SK-N-SH (cell line): ENCODE data around the gene ZMIZ1. TPM values are rescaled to one million over a fixed set of nuclear protein-coding genes. Genes with fewer than 3 reads are reported as not detected.
A peak's percentile ranks its signal among the peaks of the same experiment; 100 is the strongest.

Experiments
- CTCF ChIA-PET: fragments of 300-600, 350-600 bp; formaldehyde crosslinking; extraction: SDS; loops from one replicate; lab custom pipeline; 2021; lab: Yijun Ruan, JAX
- POLR2A ChIA-PET: fragments of 350-600 bp; sonication (Branson Sonifier 250); formaldehyde crosslinking; extraction: SDS; loops from one replicate; lab custom pipeline; 2020; ENCODE audit warnings: antibody characterized with exemption, inconsistent platforms; lab: Yijun Ruan, JAX
- DNase-seq: peaks from one replicate; pipeline ENCODE4 v3.0.0; 2012
- H2AFZ ChIP-seq: fragments of 200-600 bp; sonication (generic); 2 replicates; pipeline ENCODE4 v1.8.1; 2016; ENCODE audit warnings: antibody characterized with exemption, mild to moderate bottlenecking, low read depth
- H3F3A ChIP-seq: fragments of 200-600 bp; sonication (generic); replicated peaks from 2 replicates; pipeline ENCODE3; 2016; ENCODE audit warnings: antibody characterized with exemption, mild to moderate bottlenecking; ENCODE audit not compliant: insufficient read depth
- H3K27ac ChIP-seq, 2 experiments: fragments of 200-500 bp in 1 of 2; fragments of 200-600 bp in 1 of 2; sonication (Bioruptor generic) in 1 of 2; sonication (generic), shearing (Covaris generic) in 1 of 2; 2 replicates each; pipeline versions ENCODE4 v1.5.1 to v1.6.1; 2014 to 2016; ENCODE audit warnings: low read depth in 2 of 2, inconsistent platforms in 1 of 2, low read length in 1 of 2, mild to moderate bottlenecking in 1 of 2, mixed read lengths in 1 of 2
- H3K27me3 ChIP-seq: fragments of 200-600 bp; sonication (generic), shearing (Covaris generic); 2 replicates; pipeline ENCODE4 v1.6.1; 2016; ENCODE audit warnings: mixed run types; ENCODE audit not compliant: insufficient read depth
- H3K36me3 ChIP-seq, 2 experiments: fragments of 200-500 bp in 1 of 2; fragments of 200-600 bp in 1 of 2; sonication (Bioruptor generic) in 1 of 2; sonication (generic) in 1 of 2; replicated peaks in 1 of 2; 2 replicates each; pipeline versions ENCODE3 to v1.5.1; 2014 to 2016; ENCODE audit warnings: low read length in 1 of 2, mild to moderate bottlenecking in 1 of 2; ENCODE audit not compliant: insufficient read depth in 2 of 2, control insufficient read depth in 1 of 2
- H3K4me1 ChIP-seq, 2 experiments: fragments of 200-500 bp in 1 of 2; fragments of 200-600 bp in 1 of 2; sonication (Bioruptor generic) in 1 of 2; sonication (generic), shearing (Covaris generic) in 1 of 2; 2 replicates each; pipeline versions ENCODE4 v1.5.1 to v1.6.1; 2014 to 2016; ENCODE audit warnings: low read depth in 1 of 2, low read length in 1 of 2, mixed run types in 1 of 2; ENCODE audit not compliant: insufficient read depth in 2 of 2, control insufficient read depth in 1 of 2
- H3K4me2 ChIP-seq: fragments of 200-600 bp; sonication (generic), shearing (Covaris generic); 2 replicates; pipeline ENCODE4 v1.6.1; 2017; ENCODE audit warnings: mixed run types
- H3K4me3 ChIP-seq, 2 experiments: fragments of 200-500 bp in 1 of 2; fragments of 200-600 bp in 1 of 2; sonication (Bioruptor generic) in 1 of 2; sonication (generic), shearing (Covaris generic) in 1 of 2; 2 replicates each; pipeline versions ENCODE4 v1.5.1 to v1.8.1; 2014 to 2016; ENCODE audit warnings: low read depth in 2 of 2, inconsistent platforms in 1 of 2, low read length in 1 of 2, mild to moderate bottlenecking in 1 of 2, mixed read lengths in 1 of 2, moderate library complexity in 1 of 2
- H3K79me2 ChIP-seq: fragments of 200-600 bp; sonication (generic); 2 replicates; pipeline ENCODE4 v1.8.1; 2017; ENCODE audit warnings: mild to moderate bottlenecking; ENCODE audit not compliant: insufficient read depth
- H3K9ac ChIP-seq: fragments of 200-600 bp; sonication (generic); 2 replicates; pipeline ENCODE4 v1.6.1; 2017; ENCODE audit warnings: mixed run types
- H3K9me2 ChIP-seq: fragments of 200-600 bp; sonication (generic); 2 replicates; pipeline ENCODE4 v1.6.1; 2017; ENCODE audit warnings: mixed run types
- H3K9me3 ChIP-seq: fragments of 200-600 bp; sonication (generic); 2 replicates; pipeline ENCODE4 v1.6.1; 2017; ENCODE audit warnings: mixed run types, mild to moderate bottlenecking, moderate library complexity
- H4K20me1 ChIP-seq: fragments of 200-600 bp; sonication (generic); 2 replicates; pipeline ENCODE4 v1.6.1; 2017; ENCODE audit warnings: mild to moderate bottlenecking, mixed run types; ENCODE audit not compliant: insufficient read depth
- EP300 ChIP-seq, 2 experiments: IDR thresholded peaks; 2 replicates each; pipeline versions ENCODE4 v1.4.0 to v1.6.1; 2012; ENCODE audit warnings: borderline replicate concordance in 1 of 2, low read depth in 1 of 2, low read length in 1 of 2
- FOSL2 ChIP-seq: IDR thresholded peaks from 2 replicates; pipeline ENCODE4 v1.4.0; 2012; ENCODE audit warnings: low read depth, mild to moderate bottlenecking, moderate library complexity, borderline replicate concordance
- GATA2 ChIP-seq: sonication (generic); formaldehyde crosslinking; IDR thresholded peaks from 2 replicates; pipeline ENCODE4 v1.5.0; 2020; ENCODE audit warnings: mild to moderate bottlenecking, missing genetic modification reagents
- NFIC ChIP-seq: IDR thresholded peaks from 2 replicates; pipeline ENCODE4 v1.4.0; 2012; ENCODE audit warnings: borderline replicate concordance
- RCOR1 ChIP-seq: fragments of 150-350 bp; IDR thresholded peaks from 2 replicates; pipeline ENCODE4 v1.6.1; 2017; ENCODE audit warnings: antibody characterized with exemption, low read length
- TCF12 ChIP-seq: IDR thresholded peaks from 2 replicates; pipeline ENCODE4 v1.4.0; 2012
- TEAD4 ChIP-seq: IDR thresholded peaks from 2 replicates; pipeline ENCODE4 v1.4.0; 2012; ENCODE audit warnings: mild to moderate bottlenecking, borderline replicate concordance; ENCODE audit not compliant: insufficient read depth
- WGBS: methylation state at CpG from one replicate; pipeline ENCODE4 v1.1.6; 2017; ENCODE audit warnings: low lambda C conversion rate; 5-methylcytosine and 5-hydroxymethylcytosine counted together
- polyA plus RNA-seq, 3 experiments: library from polyadenylated mRNA; depleted of rRNA; stranded (reverse); fragments of >200 nt; gene quantifications; 2 replicates each; pipeline ENCODE4 v1.2.3, GENCODE V29; 2012
- TF ChIP-seq, protein P1 (sequence below): IDR thresholded peaks from 2 replicates; pipeline ENCODE4 v1.4.0; 2012; ENCODE audit warnings: low read depth, borderline replicate concordance
- TF ChIP-seq, protein P2 (sequence below): fragments of 150-350 bp; IDR thresholded peaks from 2 replicates; pipeline ENCODE4 v1.6.1; 2017; ENCODE audit warnings: antibody characterized with exemption, low read length, low read depth, borderline replicate concordance

The ZMIZ1 gene
- polyA plus RNA-seq, 1 of the 3 experiments (the other 2 are of a cell fraction): 23.5 TPM

DNA sequence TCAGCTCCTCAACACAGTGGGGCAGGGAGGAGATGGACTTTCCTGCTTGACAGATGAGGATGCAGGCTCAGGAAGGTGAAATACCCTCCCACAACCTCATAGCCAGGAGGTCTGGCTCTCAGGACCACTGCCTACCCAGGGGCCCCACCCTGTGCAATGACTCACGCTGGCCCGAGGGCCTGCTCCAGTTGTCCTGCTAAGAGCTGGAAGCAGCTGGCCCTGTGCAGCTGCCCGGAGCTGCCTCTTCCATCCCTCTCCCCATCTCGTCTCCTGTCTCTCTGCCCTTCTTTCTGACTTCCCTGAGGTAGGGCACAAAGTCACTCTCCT is 123.9 kb downstream of the ZMIZ1 start:
- no peak for DNase-seq
- 13% methylated on average over 2 of the region's 4 CpGs for WGBS
- TF ChIP-seq NFIC (peak; percentile 31; the same call in 1 of the 2 replicates), FOSL2 (peak; percentile 77), EP300 (IDR thresholded peaks at IDR 0.05; ENCODE audit: borderline replicate concordance in 1 of 2, low read depth in 1 of 2, low read length in 1 of 2) (peak in 1 of 2 experiments; percentile 12; a peak in 1 of 4 replicates), TCF12 (peak; percentile 55; the same call in 1 of the 2 replicates), TEAD4 (no peak)
- TF ChIP-seq, protein P1, sequence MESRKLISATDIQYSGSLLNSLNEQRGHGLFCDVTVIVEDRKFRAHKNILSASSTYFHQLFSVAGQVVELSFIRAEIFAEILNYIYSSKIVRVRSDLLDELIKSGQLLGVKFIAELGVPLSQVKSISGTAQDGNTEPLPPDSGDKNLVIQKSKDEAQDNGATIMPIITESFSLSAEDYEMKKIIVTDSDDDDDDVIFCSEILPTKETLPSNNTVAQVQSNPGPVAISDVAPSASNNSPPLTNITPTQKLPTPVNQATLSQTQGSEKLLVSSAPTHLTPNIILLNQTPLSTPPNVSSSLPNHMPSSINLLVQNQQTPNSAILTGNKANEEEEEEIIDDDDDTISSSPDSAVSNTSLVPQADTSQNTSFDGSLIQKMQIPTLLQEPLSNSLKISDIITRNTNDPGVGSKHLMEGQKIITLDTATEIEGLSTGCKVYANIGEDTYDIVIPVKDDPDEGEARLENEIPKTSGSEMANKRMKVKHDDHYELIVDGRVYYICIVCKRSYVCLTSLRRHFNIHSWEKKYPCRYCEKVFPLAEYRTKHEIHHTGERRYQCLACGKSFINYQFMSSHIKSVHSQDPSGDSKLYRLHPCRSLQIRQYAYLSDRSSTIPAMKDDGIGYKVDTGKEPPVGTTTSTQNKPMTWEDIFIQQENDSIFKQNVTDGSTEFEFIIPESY: no peak
- ChIA-PET POLR2A (interaction anchor here (1.0 kb wide), 1 partner anchor 64 kb away, joined by 3 read pairs; no protein-coding TSS in a partner anchor), CTCF (interaction anchor here (0.9 to 7.1 kb wide), 7 partner anchors 10 to 1163 kb away, joined by 3 to 136 read pairs (median 5); partner anchors contain the start of gene POLR3A)
- Histone ChIP-seq H3K27me3 (no peaks in the 10 kb centered on the region), H3K9me3 (no peaks in the 10 kb centered on the region), H3K36me3 (peaks cover 13 to 19% of the 10 kb centered on the region in 2 experiments), H3K4me3 (no peak overlapping the region), H3K27ac (peak overlapping the region; percentile 66 to 93), H2AFZ (no peak overlapping the region), H3K79me2 (peaks cover 73% of the 10 kb centered on the region), H3K4me2 (peak overlapping the region; percentile 8), H3K9ac (no peak overlapping the region), H3F3A (peaks cover 14% of the 10 kb centered on the region), H3K9me2 (no peaks in the 10 kb centered on the region), H3K4me1 (peaks cover 37 to 93% of the 10 kb centered on the region in 2 experiments), H4K20me1 (peaks cover 30% of the 10 kb centered on the region)

DNA sequence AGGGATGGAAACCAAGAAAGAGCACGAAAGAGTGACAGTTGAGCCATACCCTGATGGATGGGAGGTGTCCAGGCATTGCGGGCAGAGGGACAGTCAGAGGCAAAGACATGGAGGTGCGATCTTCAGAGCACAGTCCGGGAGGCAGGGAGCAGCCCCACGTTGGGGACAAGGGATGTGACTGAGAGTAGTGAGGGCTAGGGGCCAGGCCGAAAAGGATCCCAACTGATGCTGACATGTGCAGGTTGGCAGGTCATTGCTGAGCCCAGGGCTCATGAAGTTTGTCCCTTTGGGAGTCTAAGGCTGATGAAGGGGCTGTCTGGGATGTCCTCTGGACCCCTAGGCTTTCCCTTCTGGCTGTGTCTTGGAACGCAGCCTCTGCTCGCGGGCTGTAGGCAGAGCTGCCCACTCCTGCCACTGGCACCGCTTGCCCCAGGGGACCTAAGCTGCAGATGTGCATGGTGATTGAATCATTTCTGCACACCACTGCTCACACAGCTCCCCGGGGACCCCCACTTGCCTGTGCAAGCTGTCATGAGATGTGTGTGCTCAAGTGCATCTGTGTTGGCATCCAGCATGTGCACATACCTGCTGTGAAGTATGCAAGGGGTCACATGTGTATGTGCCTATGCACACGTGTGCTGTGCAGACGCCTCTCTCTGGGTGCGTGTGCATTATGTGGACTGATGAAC is 125.1 kb downstream of the ZMIZ1 start:
- no peak overlapping the region for H3K9ac ChIP-seq
- TF ChIP-seq, protein P2, sequence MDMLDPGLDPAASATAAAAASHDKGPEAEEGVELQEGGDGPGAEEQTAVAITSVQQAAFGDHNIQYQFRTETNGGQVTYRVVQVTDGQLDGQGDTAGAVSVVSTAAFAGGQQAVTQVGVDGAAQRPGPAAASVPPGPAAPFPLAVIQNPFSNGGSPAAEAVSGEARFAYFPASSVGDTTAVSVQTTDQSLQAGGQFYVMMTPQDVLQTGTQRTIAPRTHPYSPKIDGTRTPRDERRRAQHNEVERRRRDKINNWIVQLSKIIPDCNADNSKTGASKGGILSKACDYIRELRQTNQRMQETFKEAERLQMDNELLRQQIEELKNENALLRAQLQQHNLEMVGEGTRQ: no peak
- TF ChIP-seq FOSL2 (no peak), RCOR1 (no peak), GATA2 (CRISPR knock-in tag) (peak; percentile 30; the same call in 1 of the 2 replicates)
- peaks cover 9% of the 10 kb centered on the region for H3F3A ChIP-seq
- no peak overlapping the region for H3K4me2 ChIP-seq
- peaks cover 10 to 17% of the 10 kb centered on the region in 2 experiments for H3K36me3 ChIP-seq
- WGBS: 95% methylated on average over 11 of the region's 14 CpGs
- H4K20me1 ChIP-seq: peaks cover 30% of the 10 kb centered on the region
- peak overlapping the region; percentile 70 to 93; a peak in 3 of 4 replicates for H3K27ac ChIP-seq
- H3K4me3 ChIP-seq: no peak overlapping the region
- ChIA-PET CTCF (interaction anchor here (1.1 to 7.1 kb wide), 19 partner anchors 10 to 1147 kb away, joined by 3 to 136 read pairs (median 16); partner anchors contain the start of gene ZMIZ1), POLR2A (interaction anchor here (1.2 to 3.0 kb wide), 3 partner anchors 10 to 124 kb away, joined by 4 to 12 read pairs (median 9); no protein-coding TSS in a partner anchor)
- no peak overlapping the region for H2AFZ ChIP-seq
- no peaks in the 10 kb centered on the region for H3K9me3 ChIP-seq
- peaks cover 80% of the 10 kb centered on the region for H3K79me2 ChIP-seq
- peaks cover 37 to 83% of the 10 kb centered on the region in 2 experiments for H3K4me1 ChIP-seq
- H3K27me3 ChIP-seq: no peaks in the 10 kb centered on the region
- no peaks in the 10 kb centered on the region for H3K9me2 ChIP-seq
- no peak for DNase-seq
